GM23338 (cell line): ENCODE measurements around the gene RNLS. TPM values are rescaled to one million over a fixed set of nuclear protein-coding genes. Genes with fewer than 3 reads are reported as not detected.
A peak's percentile ranks its signal among the peaks of the same experiment; 100 is the strongest.

ENCODE experiments used
- ATAC-seq: fragments of 200-7000 bp; cut with Tn5 transposase; 3 replicates; pipeline ENCODE4 v1.9.1; 2020
- DNase-seq: peaks from one replicate; pipeline ENCODE4 v3.0.0-alpha.2; 2015; ENCODE audit warnings: low spot score
- H2AFZ ChIP-seq: fragments of 200-600 bp; sonication (generic); 2 replicates; pipeline ENCODE4 v1.8.0; 2016; ENCODE audit warnings: antibody characterized with exemption, mild to moderate bottlenecking, moderate library complexity
- H3F3A ChIP-seq: fragments of 200-600 bp; sonication (generic); replicated peaks from 2 replicates; pipeline ENCODE4 v1.8.0; 2017; ENCODE audit warnings: antibody characterized with exemption, mixed run types, low read depth
- H3K27ac ChIP-seq: fragments of 200-600 bp; sonication (generic); 2 replicates; pipeline ENCODE4 v1.6.1; 2016; ENCODE audit warnings: low read depth
- H3K27me3 ChIP-seq: fragments of 200-600 bp; sonication (generic); 2 replicates; pipeline ENCODE4 v1.8.0; 2016; ENCODE audit warnings: mild to moderate bottlenecking, mixed run types, moderate library complexity; ENCODE audit not compliant: insufficient read depth
- H3K36me3 ChIP-seq: fragments of 200-600 bp; sonication (generic); 2 replicates; pipeline ENCODE4 v1.8.0; 2016; ENCODE audit warnings: mild to moderate bottlenecking; ENCODE audit not compliant: insufficient read depth
- H3K4me1 ChIP-seq: fragments of 200-600 bp; sonication (generic); 2 replicates; pipeline ENCODE4 v1.8.0; 2016; ENCODE audit warnings: mild to moderate bottlenecking, moderate library complexity; ENCODE audit not compliant: insufficient read depth
- H3K4me2 ChIP-seq: fragments of 200-600 bp; sonication (generic); 2 replicates; pipeline ENCODE4 v1.7.1; 2017; ENCODE audit warnings: mixed run types
- H3K4me3 ChIP-seq: fragments of 200-600 bp; sonication (generic); 2 replicates; pipeline ENCODE4 v1.6.1; 2016; ENCODE audit warnings: mixed run types
- H3K79me2 ChIP-seq: fragments of 200-600 bp; sonication (generic); replicated peaks from 2 replicates; pipeline ENCODE4 v1.8.0; 2017; ENCODE audit warnings: mild to moderate bottlenecking; ENCODE audit not compliant: insufficient read depth
- H3K9me2 ChIP-seq: fragments of 200-600 bp; sonication (generic); 2 replicates; pipeline ENCODE4 v1.8.0; 2017; ENCODE audit not compliant: insufficient read depth
- H4K20me1 ChIP-seq: fragments of 200-600 bp; sonication (generic); replicated peaks from 2 replicates; pipeline ENCODE4 v1.8.0; 2017; ENCODE audit warnings: mild to moderate bottlenecking; ENCODE audit not compliant: insufficient read depth
- H3K27ac Mint-ChIP-seq: 2 replicates; pipeline ENCODE4 v1.8.0; 2020; ENCODE audit warnings: inconsistent platforms, mild to moderate bottlenecking, moderate library complexity, mixed read lengths
- H3K27me3 Mint-ChIP-seq: 3 replicates; pipeline ENCODE4 v1.8.0; 2022; ENCODE audit warnings: low read depth, mild to moderate bottlenecking, moderate library complexity, mixed read lengths, inconsistent platforms; ENCODE audit not compliant: insufficient read depth, poor library complexity
- H3K36me3 Mint-ChIP-seq: 3 replicates; pipeline ENCODE4 v1.8.0; 2021; ENCODE audit warnings: low read depth, mild to moderate bottlenecking, inconsistent platforms, moderate library complexity, mixed read lengths
- H3K4me1 Mint-ChIP-seq: 3 replicates; pipeline ENCODE4 v1.8.0; 2020; ENCODE audit warnings: mild to moderate bottlenecking, inconsistent platforms, mixed read lengths
- H3K4me3 Mint-ChIP-seq: 3 replicates; pipeline ENCODE4 v1.8.0; 2021; ENCODE audit warnings: moderate library complexity, mild to moderate bottlenecking, inconsistent platforms, mixed read lengths
- H3K9me3 Mint-ChIP-seq: 3 replicates; pipeline ENCODE4 v1.8.0; 2020; ENCODE audit warnings: moderate library complexity, mild to moderate bottlenecking, inconsistent platforms, mixed read lengths
- CREB1 ChIP-seq: fragments of 250-450 bp; sonication (Bioruptor Pico); IDR thresholded peaks from 2 replicates; pipeline ENCODE4 v1.5.0; 2020; ENCODE audit warnings: low read depth, mild to moderate bottlenecking, moderate library complexity
- EZH2 ChIP-seq: fragments of 200-600 bp; sonication (generic); IDR thresholded peaks from one replicate; pipeline ENCODE4 v1.8.0; 2017; ENCODE audit warnings: antibody characterized with exemption, mild to moderate bottlenecking, low read depth; ENCODE audit not compliant: unreplicated experiment
- EZH2phosphoT487 ChIP-seq: fragments of 200-600 bp; sonication (generic); IDR thresholded peaks from one replicate; pipeline ENCODE4 v1.8.1; 2018; ENCODE audit warnings: antibody characterized with exemption; ENCODE audit not compliant: unreplicated experiment
- JUNB ChIP-seq: IDR thresholded peaks from one replicate; pipeline ENCODE4 v1.6.1; 2016; ENCODE audit warnings: antibody characterized with exemption; ENCODE audit not compliant: unreplicated experiment
- NANOG ChIP-seq: IDR thresholded peaks from 2 replicates; pipeline ENCODE4 v1.6.1; 2016; ENCODE audit warnings: antibody characterized with exemption, borderline replicate concordance
- POLR2AphosphoS5 ChIP-seq: IDR thresholded peaks from 2 replicates; pipeline ENCODE4 v1.6.1; 2016; ENCODE audit warnings: antibody characterized with exemption, low read depth
- ZNF114 ChIP-seq: fragments of 250-450 bp; sonication (Bioruptor Pico); IDR thresholded peaks from 2 replicates; pipeline ENCODE4 v1.5.0; 2020; ENCODE audit warnings: mild to moderate bottlenecking, moderate library complexity
- polyA plus RNA-seq: library from polyadenylated mRNA; unstranded; fragments of >200 nt; fragmentation: Nextera tagmentation; extraction: Ambion mirVana; gene quantifications from 2 replicates; pipeline ENCODE4 v1.2.1, GENCODE V29; 2016
- total RNA-seq: library from RNA; depleted of rRNA; stranded (reverse); fragments of >200 nt; shearing (Covaris generic); gene quantifications from 2 replicates; pipeline ENCODE4 v1.2.3, GENCODE V29; 2014
- TF ChIP-seq, protein P1 (sequence below), 2 experiments: fragments of 200-600 bp in 1 of 2; sonication (generic) in 1 of 2; conservative IDR thresholded peaks; 2 replicates each; pipeline versions ENCODE4 v1.5.1 to v1.6.1; 2016 to 2017; ENCODE audit warnings: antibody characterized with exemption in 2 of 2, low read depth in 2 of 2, mild to moderate bottlenecking in 2 of 2, moderate library complexity in 1 of 2
- TF ChIP-seq, protein P2 (sequence below): IDR thresholded peaks from 2 replicates; pipeline ENCODE4 v1.6.1; 2016; ENCODE audit warnings: antibody characterized with exemption
- TF ChIP-seq, protein P3 (sequence below): IDR thresholded peaks from one replicate; pipeline ENCODE4 v1.6.1; 2018; ENCODE audit warnings: antibody characterized with exemption; ENCODE audit not compliant: unreplicated experiment

RNLS gene
- total and polyA plus RNA-seq, 2 experiments from 2014 or later: 8.8 to 15.2 TPM

DNA sequence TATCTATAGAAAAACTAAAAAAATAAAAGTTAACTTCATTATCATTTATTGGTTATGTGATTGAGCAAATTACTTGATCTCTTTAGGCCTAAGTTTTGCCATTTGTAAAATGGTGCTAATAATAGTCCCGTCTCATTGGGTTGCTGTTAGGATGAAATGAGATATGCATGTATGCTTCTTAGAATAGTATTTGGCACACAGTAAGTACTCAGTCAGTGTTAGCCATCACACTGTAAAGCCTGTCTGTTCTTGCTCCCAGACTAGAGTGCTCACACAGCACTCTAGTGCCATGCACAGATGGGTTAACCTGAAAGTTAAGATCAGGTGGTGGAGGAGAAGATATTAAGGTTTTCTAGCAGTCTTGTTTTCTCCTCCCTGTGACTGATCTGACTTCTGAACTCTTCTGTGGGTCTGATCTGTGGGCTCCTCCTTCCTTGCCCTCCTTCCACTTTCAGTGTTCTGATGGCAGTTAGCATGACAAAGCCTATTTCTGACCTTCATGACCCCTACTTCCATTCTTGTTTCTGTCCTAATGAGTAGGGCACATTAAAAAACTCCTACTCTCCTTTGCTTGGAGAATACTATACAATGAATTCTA is 167.5 kb downstream of the RNLS start:
- Mint-ChIP-seq H3K36me3 (no peaks in the 10 kb centered on the region), H3K4me3 (no peak overlapping the region), H3K27me3 (no peaks in the 10 kb centered on the region), H3K9me3 (no peaks in the 10 kb centered on the region), H3K27ac (no peak overlapping the region), H3K4me1 (peaks cover 26% of the 10 kb centered on the region)
- H3K4me1 ChIP-seq: peaks cover 13% of the 10 kb centered on the region; the same call in 1 of the 2 replicates
- H3K9me2 ChIP-seq: no peaks in the 10 kb centered on the region
- H3K79me2 ChIP-seq: no peaks in the 10 kb centered on the region
- no peak overlapping the region for H3K27ac ChIP-seq
- no peak for TF ChIP-seq POLR2AphosphoS5
- no peak for TF ChIP-seq NANOG
- TF ChIP-seq, protein P1, sequence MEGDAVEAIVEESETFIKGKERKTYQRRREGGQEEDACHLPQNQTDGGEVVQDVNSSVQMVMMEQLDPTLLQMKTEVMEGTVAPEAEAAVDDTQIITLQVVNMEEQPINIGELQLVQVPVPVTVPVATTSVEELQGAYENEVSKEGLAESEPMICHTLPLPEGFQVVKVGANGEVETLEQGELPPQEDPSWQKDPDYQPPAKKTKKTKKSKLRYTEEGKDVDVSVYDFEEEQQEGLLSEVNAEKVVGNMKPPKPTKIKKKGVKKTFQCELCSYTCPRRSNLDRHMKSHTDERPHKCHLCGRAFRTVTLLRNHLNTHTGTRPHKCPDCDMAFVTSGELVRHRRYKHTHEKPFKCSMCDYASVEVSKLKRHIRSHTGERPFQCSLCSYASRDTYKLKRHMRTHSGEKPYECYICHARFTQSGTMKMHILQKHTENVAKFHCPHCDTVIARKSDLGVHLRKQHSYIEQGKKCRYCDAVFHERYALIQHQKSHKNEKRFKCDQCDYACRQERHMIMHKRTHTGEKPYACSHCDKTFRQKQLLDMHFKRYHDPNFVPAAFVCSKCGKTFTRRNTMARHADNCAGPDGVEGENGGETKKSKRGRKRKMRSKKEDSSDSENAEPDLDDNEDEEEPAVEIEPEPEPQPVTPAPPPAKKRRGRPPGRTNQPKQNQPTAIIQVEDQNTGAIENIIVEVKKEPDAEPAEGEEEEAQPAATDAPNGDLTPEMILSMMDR (conservative IDR thresholded peaks at IDR 0.05; ENCODE audit: low read depth in 2 of 2): no peak
- no peak for TF ChIP-seq JUNB
- no peak for TF ChIP-seq EZH2
- TF ChIP-seq, protein P2, sequence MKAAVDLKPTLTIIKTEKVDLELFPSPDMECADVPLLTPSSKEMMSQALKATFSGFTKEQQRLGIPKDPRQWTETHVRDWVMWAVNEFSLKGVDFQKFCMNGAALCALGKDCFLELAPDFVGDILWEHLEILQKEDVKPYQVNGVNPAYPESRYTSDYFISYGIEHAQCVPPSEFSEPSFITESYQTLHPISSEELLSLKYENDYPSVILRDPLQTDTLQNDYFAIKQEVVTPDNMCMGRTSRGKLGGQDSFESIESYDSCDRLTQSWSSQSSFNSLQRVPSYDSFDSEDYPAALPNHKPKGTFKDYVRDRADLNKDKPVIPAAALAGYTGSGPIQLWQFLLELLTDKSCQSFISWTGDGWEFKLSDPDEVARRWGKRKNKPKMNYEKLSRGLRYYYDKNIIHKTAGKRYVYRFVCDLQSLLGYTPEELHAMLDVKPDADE: no peak
- no peak for TF ChIP-seq CREB1
- DNase-seq (peak; percentile 37), ATAC-seq (peak; percentile 83)
- no peaks in the 10 kb centered on the region for H3K27me3 ChIP-seq
- no peaks in the 10 kb centered on the region for H3F3A ChIP-seq
- H3K4me2 ChIP-seq: no peak overlapping the region
- no peaks in the 10 kb centered on the region for H4K20me1 ChIP-seq
- no peak overlapping the region for H3K4me3 ChIP-seq
- H3K36me3 ChIP-seq: no peaks in the 10 kb centered on the region
- H2AFZ ChIP-seq: no peak overlapping the region

DNA sequence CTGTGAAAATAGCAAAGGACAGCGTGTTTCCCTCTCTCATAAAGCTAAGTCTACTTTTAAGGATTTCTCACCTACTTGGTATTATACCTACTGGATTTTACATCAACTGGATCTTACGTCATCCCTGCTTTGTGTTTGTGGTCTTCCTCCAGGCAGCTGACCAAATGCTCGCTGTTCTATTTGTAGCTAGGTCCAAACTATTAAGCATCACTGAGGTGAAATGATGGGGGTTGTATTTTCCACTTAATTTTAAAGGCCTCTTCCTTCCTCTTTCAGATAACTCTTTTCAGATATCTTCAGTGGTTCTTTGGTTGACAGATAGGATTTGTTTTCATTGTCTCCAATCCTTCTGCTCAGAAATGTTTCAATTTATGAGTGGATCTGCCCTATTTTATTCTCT is 169.7 kb downstream of the RNLS start:
- Mint-ChIP-seq H3K9me3 (no peaks in the 10 kb centered on the region), H3K27ac (no peak overlapping the region), H3K4me1 (peaks cover 15% of the 10 kb centered on the region), H3K4me3 (no peak overlapping the region), H3K27me3 (no peaks in the 10 kb centered on the region), H3K36me3 (no peaks in the 10 kb centered on the region)
- Histone ChIP-seq H3K79me2 (no peaks in the 10 kb centered on the region), H3K4me3 (no peak overlapping the region), H3K36me3 (no peaks in the 10 kb centered on the region), H4K20me1 (no peaks in the 10 kb centered on the region), H3K4me1 (peaks cover 13% of the 10 kb centered on the region; the same call in 1 of the 2 replicates), H3K9me2 (no peaks in the 10 kb centered on the region), H2AFZ (0 out of 2 replicates have a peak overlapping the region, but pooled peaks have one; percentile 35), H3K27me3 (no peaks in the 10 kb centered on the region), H3K4me2 (no peak overlapping the region), H3F3A (no peaks in the 10 kb centered on the region), H3K27ac (no peak overlapping the region)
- TF ChIP-seq, protein P3, sequence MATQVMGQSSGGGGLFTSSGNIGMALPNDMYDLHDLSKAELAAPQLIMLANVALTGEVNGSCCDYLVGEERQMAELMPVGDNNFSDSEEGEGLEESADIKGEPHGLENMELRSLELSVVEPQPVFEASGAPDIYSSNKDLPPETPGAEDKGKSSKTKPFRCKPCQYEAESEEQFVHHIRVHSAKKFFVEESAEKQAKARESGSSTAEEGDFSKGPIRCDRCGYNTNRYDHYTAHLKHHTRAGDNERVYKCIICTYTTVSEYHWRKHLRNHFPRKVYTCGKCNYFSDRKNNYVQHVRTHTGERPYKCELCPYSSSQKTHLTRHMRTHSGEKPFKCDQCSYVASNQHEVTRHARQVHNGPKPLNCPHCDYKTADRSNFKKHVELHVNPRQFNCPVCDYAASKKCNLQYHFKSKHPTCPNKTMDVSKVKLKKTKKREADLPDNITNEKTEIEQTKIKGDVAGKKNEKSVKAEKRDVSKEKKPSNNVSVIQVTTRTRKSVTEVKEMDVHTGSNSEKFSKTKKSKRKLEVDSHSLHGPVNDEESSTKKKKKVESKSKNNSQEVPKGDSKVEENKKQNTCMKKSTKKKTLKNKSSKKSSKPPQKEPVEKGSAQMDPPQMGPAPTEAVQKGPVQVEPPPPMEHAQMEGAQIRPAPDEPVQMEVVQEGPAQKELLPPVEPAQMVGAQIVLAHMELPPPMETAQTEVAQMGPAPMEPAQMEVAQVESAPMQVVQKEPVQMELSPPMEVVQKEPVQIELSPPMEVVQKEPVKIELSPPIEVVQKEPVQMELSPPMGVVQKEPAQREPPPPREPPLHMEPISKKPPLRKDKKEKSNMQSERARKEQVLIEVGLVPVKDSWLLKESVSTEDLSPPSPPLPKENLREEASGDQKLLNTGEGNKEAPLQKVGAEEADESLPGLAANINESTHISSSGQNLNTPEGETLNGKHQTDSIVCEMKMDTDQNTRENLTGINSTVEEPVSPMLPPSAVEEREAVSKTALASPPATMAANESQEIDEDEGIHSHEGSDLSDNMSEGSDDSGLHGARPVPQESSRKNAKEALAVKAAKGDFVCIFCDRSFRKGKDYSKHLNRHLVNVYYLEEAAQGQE: no peak
- TF ChIP-seq, protein P2: no peak
- TF ChIP-seq NANOG: no peak
- TF ChIP-seq EZH2phosphoT487: no peak
- TF ChIP-seq JUNB: no peak
- TF ChIP-seq CREB1: no peak
- no peak for TF ChIP-seq ZNF114 (CRISPR knock-in tag)
- ATAC-seq: no peak
- DNase-seq: no peak
